Measurements from ENCODE around the gene TMEM156.
"Not testable (repeated sequence)": the region's sequence is repeated elsewhere in the genome, so short reads cannot be mapped to it uniquely, and the experiment has no call there.

DNA sequence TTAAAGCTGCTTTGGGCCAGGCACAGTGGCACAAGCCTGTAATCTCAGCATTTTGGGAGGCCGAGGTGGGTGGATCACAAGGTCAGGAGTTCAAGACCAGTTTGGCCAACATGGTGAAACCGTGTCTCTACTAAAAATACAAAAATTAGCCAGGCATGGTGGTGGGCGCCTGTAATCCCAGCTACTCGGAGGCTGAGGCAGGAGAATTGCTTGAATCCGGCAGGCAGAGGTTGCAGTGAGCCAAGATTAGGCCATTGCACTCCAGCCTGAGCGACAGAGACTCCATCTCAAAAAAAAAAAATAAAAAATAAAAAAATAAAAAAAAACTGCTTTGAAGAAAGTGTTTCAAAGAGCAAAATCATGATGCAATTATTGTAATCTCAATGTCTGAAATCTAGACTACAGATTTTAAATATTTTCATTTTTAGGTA is 604 bp downstream of the TMEM156 start:
- TF ChIP-seq POLR2A (IDR thresholded peaks at IDR 0.05) = not testable (repeated sequence)
- TF ChIP-seq, protein P1, sequence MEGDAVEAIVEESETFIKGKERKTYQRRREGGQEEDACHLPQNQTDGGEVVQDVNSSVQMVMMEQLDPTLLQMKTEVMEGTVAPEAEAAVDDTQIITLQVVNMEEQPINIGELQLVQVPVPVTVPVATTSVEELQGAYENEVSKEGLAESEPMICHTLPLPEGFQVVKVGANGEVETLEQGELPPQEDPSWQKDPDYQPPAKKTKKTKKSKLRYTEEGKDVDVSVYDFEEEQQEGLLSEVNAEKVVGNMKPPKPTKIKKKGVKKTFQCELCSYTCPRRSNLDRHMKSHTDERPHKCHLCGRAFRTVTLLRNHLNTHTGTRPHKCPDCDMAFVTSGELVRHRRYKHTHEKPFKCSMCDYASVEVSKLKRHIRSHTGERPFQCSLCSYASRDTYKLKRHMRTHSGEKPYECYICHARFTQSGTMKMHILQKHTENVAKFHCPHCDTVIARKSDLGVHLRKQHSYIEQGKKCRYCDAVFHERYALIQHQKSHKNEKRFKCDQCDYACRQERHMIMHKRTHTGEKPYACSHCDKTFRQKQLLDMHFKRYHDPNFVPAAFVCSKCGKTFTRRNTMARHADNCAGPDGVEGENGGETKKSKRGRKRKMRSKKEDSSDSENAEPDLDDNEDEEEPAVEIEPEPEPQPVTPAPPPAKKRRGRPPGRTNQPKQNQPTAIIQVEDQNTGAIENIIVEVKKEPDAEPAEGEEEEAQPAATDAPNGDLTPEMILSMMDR (IDR thresholded peaks at IDR 0.05) = not testable (repeated sequence)

All from vagina (tissue), 2 donors.